Measurements from ENCODE around the gene SCGB3A1.

Gene SCGB3A1

GRCh38 chr5:180625125-180625790, 34.0 kb upstream of the SCGB3A1 start:
- DNase-seq: no peak

- DNase-seq: no peak
Observed at GRCh38 chr5:180624587-180624986, 33.3 kb upstream of the SCGB3A1 start.

GRCh38 chr5:180623844-180624243, 32.5 kb upstream of the SCGB3A1 start:
- DNase-seq: no peak

GRCh38 chr5:180623411-180623834, 32.1 kb upstream of the SCGB3A1 start:
- DNase-seq: no peak

- DNase-seq: no peak
Observed at GRCh38 chr5:180622910-180623309, 31.6 kb upstream of the SCGB3A1 start.

- DNase-seq: no peak
Observed at GRCh38 chr5:180621311-180621710, 30.0 kb upstream of the SCGB3A1 start.

GRCh38 chr5:180620014-180620413, 28.7 kb upstream of the SCGB3A1 start:
- DNase-seq: no peak

- DNase-seq: no peak
Observed at GRCh38 chr5:180619563-180619915, 28.2 kb upstream of the SCGB3A1 start.

GRCh38 chr5:180618829-180619562, 27.7 kb upstream of the SCGB3A1 start:
- no peak for DNase-seq

GRCh38 chr5:180618487-180618828, 27.2 kb upstream of the SCGB3A1 start:
- DNase-seq: no peak

- DNase-seq: no peak
Observed at GRCh38 chr5:180613814-180614188, 22.5 kb upstream of the SCGB3A1 start.

- DNase-seq: no peak
Observed at GRCh38 chr5:180613188-180613813, 22.0 kb upstream of the SCGB3A1 start.

- no peak for DNase-seq
Observed at GRCh38 chr5:180612683-180613082, 21.4 kb upstream of the SCGB3A1 start.

- DNase-seq: no peak
Observed at GRCh38 chr5:180611140-180611850, 20.0 kb upstream of the SCGB3A1 start.

- no peak for DNase-seq
Observed at GRCh38 chr5:180609817-180610550, 18.7 kb upstream of the SCGB3A1 start.

- DNase-seq: no peak
Observed at GRCh38 chr5:180609386-180609785, 18.1 kb upstream of the SCGB3A1 start.

GRCh38 chr5:180608572-180609310, 17.4 kb upstream of the SCGB3A1 start:
- no peak for DNase-seq

- no peak for DNase-seq
Observed at GRCh38 chr5:180607861-180608571, 16.7 kb upstream of the SCGB3A1 start.

GRCh38 chr5:180606215-180606785, 15.0 kb upstream of the SCGB3A1 start:
- DNase-seq: no peak

GRCh38 chr5:180605554-180606214, 14.4 kb upstream of the SCGB3A1 start:
- peak; percentile 50 for DNase-seq

GRCh38 chr5:180604271-180604670, 13.0 kb upstream of the SCGB3A1 start:
- no peak for DNase-seq
